Omental fat pad (tissue), 4 donors: ENCODE measurements around the gene PARP8. TPM values are rescaled to one million over a fixed set of nuclear protein-coding genes. Genes with fewer than 3 reads are reported as not detected.

Source experiments
- ATAC-seq: fragments of 150-250 bp; one replicate; pipeline ENCODE4 v1.9.1; 2016; ENCODE audit warnings: mild to moderate bottlenecking, moderate library complexity; ENCODE audit not compliant: low FRiP score
- DNase-seq: peaks from one replicate; pipeline ENCODE4 v3.0.0-alpha.2; 2019; ENCODE audit warnings: low spot score
- CTCF ChIP-seq, 3 donors: fragments of 450-650 bp; IDR thresholded peaks; one replicate each; pipeline ENCODE4 v1.5.1; 2016 to 2017; ENCODE audit warnings: antibody characterized with exemption in 3 of 3, mild to moderate bottlenecking in 3 of 3, moderate library complexity in 2 of 3
- total RNA-seq, 4 donors: library from RNA; depleted of rRNA; stranded (reverse); fragments of >200 nt; gene quantifications; one replicate each; pipeline ENCODE4 v1.1.0, GENCODE V29; 2016

Gene PARP8
- total RNA-seq, 4 donors from 2014 or later = 28.9 to 38.1 (median 29.7) TPM

GRCh38 chr5:50702615-50703366 lies 36.4 kb downstream of the PARP8 start:
- ATAC-seq = no peak
- TF ChIP-seq CTCF (IDR thresholded peaks at IDR 0.05) = no peak
- no peak for DNase-seq

- no peak for TF ChIP-seq CTCF (IDR thresholded peaks at IDR 0.05)
- ATAC-seq (no peak), DNase-seq (no peak)
Measured at GRCh38 chr5:50703367-50703666, 36.9 kb downstream of the PARP8 start.

GRCh38 chr5:50704730-50705129 lies 38.3 kb downstream of the PARP8 start:
- DNase-seq = no peak
- ATAC-seq = no peak
- no peak for TF ChIP-seq CTCF (IDR thresholded peaks at IDR 0.05)

- no peak for TF ChIP-seq CTCF (IDR thresholded peaks at IDR 0.05)
- ATAC-seq = no peak
- DNase-seq = no peak
Measured at GRCh38 chr5:50709471-50709870, 43.0 kb downstream of the PARP8 start.

GRCh38 chr5:50710838-50711237 lies 44.4 kb downstream of the PARP8 start:
- no peak for TF ChIP-seq CTCF (IDR thresholded peaks at IDR 0.05)
- DNase-seq (no peak), ATAC-seq (no peak)

- DNase-seq (no peak), ATAC-seq (no peak)
- TF ChIP-seq CTCF (IDR thresholded peaks at IDR 0.05) = no peak
Measured at GRCh38 chr5:50711280-50711679, 44.8 kb downstream of the PARP8 start.

GRCh38 chr5:50712479-50712878 lies 46.0 kb downstream of the PARP8 start:
- no peak for TF ChIP-seq CTCF (IDR thresholded peaks at IDR 0.05)
- ATAC-seq (no peak), DNase-seq (no peak)
